Measurements from ENCODE around the gene GPX6. TPM values are rescaled to one million over a fixed set of nuclear protein-coding genes. Genes with fewer than 3 reads are reported as not detected.

Gene GPX6
- total and polyA plus RNA-seq, 2 of the 13 experiments (the other 11 are each of a cell fraction or from before 2014, with no cell fraction given) = not detected

- peak; percentile 74; the same call in 1 of the 2 replicates for TF ChIP-seq ZNF772 (CRISPR knock-in tag; IDR thresholded peaks at IDR 0.05)
- TF ChIP-seq YEATS2 (CRISPR knock-in tag; IDR thresholded peaks at IDR 0.05; ENCODE audit: borderline replicate concordance) = no peak
- TF ChIP-seq NR1H2 (CRISPR knock-in tag; IDR thresholded peaks at IDR 0.05; ENCODE audit: borderline replicate concordance, low read depth) = no peak
- TF ChIP-seq MTERF4 (CRISPR knock-in tag; IDR thresholded peaks at IDR 0.05) = peak; percentile 53; the same call in 1 of the 2 replicates
- TF ChIP-seq ZBTB2 (CRISPR knock-in tag; IDR thresholded peaks at IDR 0.05; ENCODE audit: low read depth) = no peak
- TF ChIP-seq LRRFIP1 (CRISPR knock-in tag; conservative IDR thresholded peaks at IDR 0.05) = no peak
- no peak for TF ChIP-seq ZNF720 (CRISPR knock-in tag; IDR thresholded peaks at IDR 0.05)
- peak; percentile 36; the same call in 1 of the 2 replicates for TF ChIP-seq ZNF317 (CRISPR knock-in tag; IDR thresholded peaks at IDR 0.05)
- TF ChIP-seq ZNF354B (CRISPR knock-in tag; IDR thresholded peaks at IDR 0.05) = 0 out of 2 replicates have a peak, but pooled peaks have one; percentile 26
- TF ChIP-seq ZNF282 (IDR thresholded peaks at IDR 0.05; ENCODE audit: partially characterized antibody) = no peak
- TF ChIP-seq JUND (CRISPR knock-in tag; IDR thresholded peaks at IDR 0.05) = no peak
- peak; percentile 31; the same call in 1 of the 2 replicates for TF ChIP-seq ATF2 (CRISPR knock-in tag; IDR thresholded peaks at IDR 0.05)
- TF ChIP-seq HDAC2 (CRISPR knock-in tag; IDR thresholded peaks at IDR 0.05) = 0 out of 2 replicates have a peak, but pooled peaks have one; percentile 47
- TF ChIP-seq MAX (IDR thresholded peaks at IDR 0.05) = peak; percentile 67
- no peak for TF ChIP-seq GPN1 (CRISPR knock-in tag; IDR thresholded peaks at IDR 0.05; ENCODE audit: borderline replicate concordance)
- no peak for TF ChIP-seq TCF7L2 (IDR thresholded peaks at IDR 0.05; ENCODE audit: low read depth, low read length)
Observed at GRCh38 chr6:28542440-28543296, 27.1 kb upstream of the GPX6 start (continued).
